Upper lobe of left lung (tissue), 6 donors: Measurements from ENCODE around the gene OXNAD1. TPM values are rescaled to one million over a fixed set of nuclear protein-coding genes. Genes with fewer than 3 reads are reported as not detected.

Experiments
- ATAC-seq, 2 donors: fragments of 200-7000 bp; cut with Tn5 transposase; one replicate each; pipeline ENCODE4 v1.9.1; 2022; ENCODE audit warnings: mild to moderate bottlenecking in 2 of 2, moderate library complexity in 2 of 2; ENCODE audit not compliant: low FRiP score in 2 of 2
- DNase-seq, 2 donors: peaks; one replicate each; pipeline ENCODE4 v3.0.0-alpha.2; 2019 to 2020
- H3K27ac ChIP-seq, 4 donors: fragments of 200-600 bp; sonication (generic); one replicate each; pipeline ENCODE4 v1.5.1; 2016 to 2019
- H3K27me3 ChIP-seq, 4 donors: fragments of 200-600 bp; sonication (generic); one replicate each; pipeline ENCODE4 v1.5.1; 2017 to 2019
- H3K36me3 ChIP-seq, 4 donors: fragments of 200-600 bp; sonication (generic); one replicate each; pipeline ENCODE4 v1.5.1; 2016 to 2019
- H3K4me1 ChIP-seq, 4 donors: fragments of 200-600 bp; sonication (generic); one replicate each; pipeline ENCODE4 v1.5.1; 2018 to 2019
- H3K4me3 ChIP-seq, 4 donors: fragments of 200-600 bp; sonication (generic); one replicate each; pipeline ENCODE4 v1.5.1; 2017 to 2019; ENCODE audit warnings: mild to moderate bottlenecking in 2 of 4, moderate library complexity in 1 of 4
- H3K9me3 ChIP-seq, 4 donors: fragments of 200-600 bp; sonication (generic); one replicate each; pipeline ENCODE4 v1.5.1; 2018 to 2019
- EP300 ChIP-seq, 4 donors: sonication (generic); formaldehyde crosslinking; IDR thresholded peaks; one replicate each; pipeline ENCODE4 v1.5.1; 2017; ENCODE audit warnings: antibody characterized with exemption in 4 of 4, control low read depth in 2 of 4
- POLR2A ChIP-seq, 4 donors: fragments of 450-650 bp; IDR thresholded peaks; one replicate each; pipeline ENCODE4 v1.5.1; 2016 to 2017; ENCODE audit warnings: antibody characterized with exemption in 4 of 4, mild to moderate bottlenecking in 2 of 4
- POLR2AphosphoS5 ChIP-seq, 2 donors: sonication (generic); formaldehyde crosslinking; IDR thresholded peaks; one replicate each; pipeline ENCODE4 v1.5.1; 2017; ENCODE audit warnings: antibody characterized with exemption in 2 of 2
- WGBS, 2 donors: methylation state at CpG; one replicate each; pipeline ENCODE4 v1.1.5; 2017 to 2018; 5-methylcytosine and 5-hydroxymethylcytosine counted together
- total RNA-seq, 6 donors: library from RNA; depleted of rRNA in 4 of 6; stranded (reverse); fragments of >200 nt in 4 of 6; gene quantifications; one replicate each; pipeline versions ENCODE4 v1.1.0 to v1.2.1, GENCODE V29; 2016 to 2021
- TF ChIP-seq, protein P1 (sequence below), 6 experiments: fragments of 450-650 bp in 4 of 6; fragments of 200-600 bp in 2 of 6; sonication (generic) in 2 of 6; IDR thresholded peaks; one replicate each; pipeline ENCODE4 v1.5.1; 2016 to 2019; ENCODE audit warnings: antibody characterized with exemption in 6 of 6
- donor health status: DM: no; HTN: no; CAD: no; lungs with moderate emphysema.
- donor health status: DM: no; HTN: yes; CAD: no; lungs with severe emphysema.

OXNAD1 gene
- total RNA-seq, 6 donors from 2014 or later, result 7.2 to 20.9 (median 11.0) TPM

DNA sequence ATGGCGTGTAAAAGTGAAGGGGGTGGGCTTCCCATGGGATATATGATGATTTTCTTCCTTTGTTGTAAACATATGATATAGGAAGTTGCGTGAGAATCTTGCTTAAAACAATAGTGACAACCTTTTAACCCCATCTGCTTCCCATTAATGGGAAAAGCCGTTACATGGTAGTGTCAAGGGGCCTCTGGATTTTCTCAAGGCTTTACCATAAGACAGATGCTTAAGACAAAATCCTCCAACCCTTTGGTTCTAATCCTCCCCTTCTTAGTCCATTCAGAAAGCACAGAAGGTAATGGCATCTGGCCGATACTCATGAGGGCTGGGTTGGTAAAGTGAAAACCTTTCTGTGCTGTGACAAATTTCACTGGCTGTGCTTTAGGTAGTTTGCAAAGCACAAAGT lies 25.2 kb upstream of the OXNAD1 start:
- WGBS, 2 donors, result 83 to 84% methylated on average over 4 of the region's 4 CpGs
- peak overlapping the region in 2 of 4 donors; percentile 19 to 20 for H3K27ac ChIP-seq

DNA sequence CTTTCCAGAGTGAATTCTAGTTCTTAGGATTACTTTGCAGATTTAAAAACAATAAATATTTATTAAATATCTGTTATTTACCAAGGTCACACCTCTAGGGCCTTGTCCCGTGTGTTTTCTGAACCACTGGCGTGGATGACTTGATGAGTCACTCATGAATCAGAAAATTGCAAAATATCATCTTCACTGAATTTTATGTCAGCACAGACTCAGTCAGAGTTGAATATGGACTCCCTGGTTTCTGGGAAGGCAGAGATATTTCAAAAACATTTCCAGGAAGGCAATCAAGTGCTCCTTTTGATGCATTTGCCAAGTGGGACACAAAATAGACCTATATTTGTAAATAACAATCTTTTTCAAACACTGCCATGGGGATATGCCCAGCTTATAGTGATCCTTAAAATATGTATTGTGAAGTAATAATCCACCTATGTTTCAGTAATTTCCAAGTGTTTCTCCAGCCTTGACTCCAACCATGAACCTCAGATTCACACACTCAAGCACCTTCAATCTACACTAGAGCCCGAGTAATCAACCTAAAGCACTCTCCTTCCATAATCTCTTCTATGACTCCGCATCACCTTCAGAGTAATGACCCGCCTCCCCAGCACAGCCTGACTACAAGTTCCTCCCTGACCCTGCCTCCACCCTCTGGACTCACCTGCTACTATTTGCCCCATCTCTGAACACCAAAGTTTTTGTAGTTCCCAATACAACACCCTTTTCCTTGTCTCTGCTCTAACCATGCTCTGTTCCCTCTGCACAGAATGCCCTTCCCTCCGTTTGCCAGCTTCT lies 24.6 kb upstream of the OXNAD1 start:
- Histone ChIP-seq H3K9me3 (no peaks in the 10 kb centered on the region), H3K27ac (peak overlapping the region in 3 of 4 donors; percentile 19 to 53 (median 20)), H3K36me3 (no peaks in the 10 kb centered on the region), H3K27me3 (no peaks in the 10 kb centered on the region), H3K4me3 (no peak overlapping the region), H3K4me1 (peaks cover 7 to 20% (median 10%) of the 10 kb centered on the region in 4 donors)
- DNase-seq, result no peak
- TF ChIP-seq POLR2AphosphoS5 (IDR thresholded peaks at IDR 0.05), result peak in 1 of 2 donors; percentile 68
- peak in 2 of 4 donors; percentile 33 to 67 for TF ChIP-seq EP300 (IDR thresholded peaks at IDR 0.05)
- TF ChIP-seq, protein P1, sequence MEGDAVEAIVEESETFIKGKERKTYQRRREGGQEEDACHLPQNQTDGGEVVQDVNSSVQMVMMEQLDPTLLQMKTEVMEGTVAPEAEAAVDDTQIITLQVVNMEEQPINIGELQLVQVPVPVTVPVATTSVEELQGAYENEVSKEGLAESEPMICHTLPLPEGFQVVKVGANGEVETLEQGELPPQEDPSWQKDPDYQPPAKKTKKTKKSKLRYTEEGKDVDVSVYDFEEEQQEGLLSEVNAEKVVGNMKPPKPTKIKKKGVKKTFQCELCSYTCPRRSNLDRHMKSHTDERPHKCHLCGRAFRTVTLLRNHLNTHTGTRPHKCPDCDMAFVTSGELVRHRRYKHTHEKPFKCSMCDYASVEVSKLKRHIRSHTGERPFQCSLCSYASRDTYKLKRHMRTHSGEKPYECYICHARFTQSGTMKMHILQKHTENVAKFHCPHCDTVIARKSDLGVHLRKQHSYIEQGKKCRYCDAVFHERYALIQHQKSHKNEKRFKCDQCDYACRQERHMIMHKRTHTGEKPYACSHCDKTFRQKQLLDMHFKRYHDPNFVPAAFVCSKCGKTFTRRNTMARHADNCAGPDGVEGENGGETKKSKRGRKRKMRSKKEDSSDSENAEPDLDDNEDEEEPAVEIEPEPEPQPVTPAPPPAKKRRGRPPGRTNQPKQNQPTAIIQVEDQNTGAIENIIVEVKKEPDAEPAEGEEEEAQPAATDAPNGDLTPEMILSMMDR (IDR thresholded peaks at IDR 0.05), result no peak
- 69 to 78% methylated on average over 6 of the region's 6 CpGs for WGBS, 2 donors
- ATAC-seq, result peak in 1 of 2 donors; percentile 85

More for the DNA sequence above, 25.2 kb upstream of the OXNAD1 start:
- H3K4me3 ChIP-seq, result no peak overlapping the region
- ATAC-seq (peak in 1 of 2 donors; percentile 3), DNase-seq (no peak)
- H3K27me3 ChIP-seq, result no peaks in the 10 kb centered on the region
- H3K9me3 ChIP-seq, result no peaks in the 10 kb centered on the region
- TF ChIP-seq, protein P1 (IDR thresholded peaks at IDR 0.05), result no peak
- TF ChIP-seq POLR2A (IDR thresholded peaks at IDR 0.05) (no peak), EP300 (IDR thresholded peaks at IDR 0.05) (no peak), POLR2AphosphoS5 (IDR thresholded peaks at IDR 0.05) (no peak)
- H3K36me3 ChIP-seq, result no peaks in the 10 kb centered on the region
- H3K4me1 ChIP-seq, result peaks cover 6 to 17% (median 9%) of the 10 kb centered on the region in 4 donors

DNA sequence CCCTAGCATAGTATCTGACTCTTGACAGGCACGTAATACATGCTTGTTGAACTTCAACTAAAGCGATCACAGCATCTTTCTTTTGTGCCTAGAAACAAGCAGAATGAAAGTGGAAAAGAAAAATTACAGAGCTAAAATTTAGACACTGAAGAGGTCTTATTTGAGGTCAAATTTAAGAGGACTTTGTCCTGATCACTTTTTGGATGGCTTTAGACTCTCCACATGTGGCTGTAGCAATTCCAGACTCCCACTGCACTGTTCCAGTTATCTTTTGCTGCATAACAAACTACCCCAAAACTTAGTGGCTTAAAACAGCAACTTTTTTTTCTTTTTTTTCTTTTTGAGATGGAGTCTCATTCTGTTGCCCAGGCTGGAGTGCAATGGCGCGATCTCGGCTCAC lies 23.8 kb upstream of the OXNAD1 start:
- TF ChIP-seq EP300 (IDR thresholded peaks at IDR 0.05) (no peak), POLR2AphosphoS5 (IDR thresholded peaks at IDR 0.05) (no peak), POLR2A (IDR thresholded peaks at IDR 0.05) (no peak)
- TF ChIP-seq, protein P1 (IDR thresholded peaks at IDR 0.05), result no peak
- Histone ChIP-seq H3K4me1 (peaks cover 7 to 20% (median 10%) of the 10 kb centered on the region in 4 donors), H3K9me3 (no peaks in the 10 kb centered on the region), H3K27ac (peak overlapping the region in 1 of 4 donors; percentile 53), H3K4me3 (no peak overlapping the region), H3K27me3 (no peaks in the 10 kb centered on the region), H3K36me3 (no peaks in the 10 kb centered on the region)
- WGBS, 2 donors, result 94 to 96% methylated on average over 5 of the region's 5 CpGs
- no peak for ATAC-seq
- no peak for DNase-seq

DNA sequence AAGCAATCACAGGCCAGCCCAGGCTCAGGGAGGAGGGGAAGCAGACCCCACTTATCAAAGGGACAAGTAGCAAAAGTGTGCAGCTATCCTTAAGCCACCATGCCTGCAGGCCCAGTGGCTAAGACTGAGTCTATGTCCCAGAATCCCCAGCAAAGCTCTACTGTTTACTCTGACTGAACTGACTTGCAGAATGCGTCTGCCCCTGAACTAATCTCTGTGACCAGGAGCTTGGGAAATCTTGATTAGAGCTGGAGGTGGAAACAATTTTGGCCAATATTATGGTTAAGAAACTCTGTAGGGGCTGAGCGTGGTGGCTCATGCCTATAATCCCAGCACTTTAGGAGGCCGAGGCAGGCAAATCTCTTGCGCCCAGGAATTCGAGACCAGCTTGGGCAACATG lies 22.8 kb upstream of the OXNAD1 start:
- ATAC-seq, result no peak
- Histone ChIP-seq H3K27ac (no peak overlapping the region), H3K27me3 (no peaks in the 10 kb centered on the region), H3K4me1 (peaks cover 7 to 21% (median 10%) of the 10 kb centered on the region in 4 donors), H3K9me3 (no peaks in the 10 kb centered on the region), H3K36me3 (no peaks in the 10 kb centered on the region), H3K4me3 (no peak overlapping the region)
- TF ChIP-seq, protein P1 (IDR thresholded peaks at IDR 0.05), result no peak
- TF ChIP-seq POLR2A (IDR thresholded peaks at IDR 0.05) (no peak), EP300 (IDR thresholded peaks at IDR 0.05) (no peak), POLR2AphosphoS5 (IDR thresholded peaks at IDR 0.05) (no peak)
- 97 to 100% methylated on average over 4 to 5 of the region's 5 CpGs for WGBS, 2 donors
- DNase-seq, result no peak
